HG03196 (cell line): Measurements from ENCODE around the gene ARHGAP35.
"Not testable (repeated sequence)": the region's sequence is repeated elsewhere in the genome, so short reads cannot be mapped to it uniquely, and the experiment has no call there.

Source experiments
- ATAC-seq: cut with Tn5 transposase; IDR thresholded peaks from one replicate; pipeline ENCODE4 v1.9.1; 2021; ENCODE audit not compliant: unreplicated experiment

Gene ARHGAP35

DNA sequence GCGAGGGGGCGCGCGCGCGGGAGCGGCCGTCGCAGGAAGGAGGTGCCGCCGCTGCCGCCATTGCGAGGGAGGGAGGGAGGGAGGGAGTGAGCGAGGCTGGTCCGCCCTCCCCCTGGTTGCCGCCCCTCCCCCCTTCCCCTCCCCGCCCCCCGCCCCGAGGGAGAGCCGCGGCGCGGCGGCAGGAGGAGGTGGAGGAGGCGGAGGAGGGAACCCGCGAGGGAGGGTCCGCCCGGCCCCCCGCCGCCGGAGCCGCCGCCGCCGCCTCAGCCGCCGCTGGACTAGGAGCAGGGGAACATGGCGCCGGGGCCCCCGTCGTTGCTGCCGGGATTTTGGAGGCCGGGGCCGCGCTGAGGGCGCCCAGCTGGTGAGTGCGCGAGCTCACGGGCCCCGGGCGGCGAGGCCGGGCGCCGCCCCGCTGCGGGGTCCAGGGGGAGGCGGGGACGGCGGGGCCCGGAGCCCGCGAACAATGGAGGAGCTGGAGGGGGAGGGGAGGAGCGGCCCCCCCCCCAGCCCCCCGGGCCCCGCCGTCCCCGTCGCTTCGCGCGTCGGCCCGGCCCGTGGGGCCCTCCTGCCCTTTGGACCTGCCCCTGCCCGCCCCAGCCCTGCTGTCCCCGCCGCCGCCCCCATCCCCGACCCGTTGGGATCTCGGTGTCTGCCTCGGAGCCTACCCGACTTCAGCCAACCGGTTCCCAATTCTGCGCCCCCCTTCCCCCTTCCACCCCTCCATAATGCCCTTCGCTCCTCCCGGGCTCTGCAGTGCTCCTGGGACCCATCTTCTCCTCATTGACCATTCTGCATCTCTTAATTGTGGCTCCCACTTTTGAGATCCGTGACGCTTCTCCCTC lies at the start of gene ARHGAP35:
ARHGAP35 (plus strand) TSS at position 152 of the 845 bp plus-strand sequence. CDS start 57,679 bp downstream, outside the sequence.
- ATAC-seq = no peak

DNA sequence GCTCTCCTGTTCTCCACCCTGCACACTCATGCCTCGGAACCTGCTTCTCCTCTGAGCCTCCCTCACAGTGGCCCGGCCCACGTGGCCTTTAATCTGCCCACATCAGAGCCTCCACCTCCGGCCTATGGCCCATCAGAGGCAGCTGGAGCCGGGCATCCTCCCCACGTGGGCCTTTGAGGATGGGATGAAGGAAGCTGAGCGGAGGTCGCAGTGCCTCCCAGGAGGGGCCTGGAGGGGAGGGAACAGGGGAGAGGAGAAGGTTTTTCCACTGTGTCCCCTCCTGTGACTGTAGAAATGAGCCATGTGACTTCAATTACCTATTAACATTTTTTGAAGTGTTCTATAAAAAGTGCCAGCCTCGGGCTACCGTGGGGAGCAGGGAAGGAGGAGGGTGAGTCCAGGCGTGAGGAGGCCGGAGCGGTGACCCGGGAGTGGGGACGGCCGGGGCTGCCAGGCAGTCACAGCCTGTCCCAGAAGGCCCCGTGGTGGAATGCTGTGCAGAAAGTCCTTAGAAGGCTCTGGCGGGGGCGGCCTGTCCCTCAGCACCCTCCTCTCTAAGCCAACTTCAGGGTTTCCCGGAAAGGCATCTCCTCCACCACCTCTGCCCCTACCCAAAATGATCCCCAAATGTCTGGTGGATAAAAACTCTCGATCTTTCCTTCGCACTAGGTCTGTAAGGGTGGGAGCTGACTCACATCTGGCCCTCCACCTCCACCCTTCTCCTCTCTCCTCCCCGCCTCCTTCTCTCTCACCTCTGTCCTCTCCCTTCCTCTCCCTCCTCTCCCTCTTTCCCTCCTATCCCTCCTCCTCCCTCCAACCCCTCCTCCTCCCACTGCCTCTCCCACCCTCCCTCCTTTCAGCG lies 47.6 kb upstream of the ARHGAP35 start:
- no peak for ATAC-seq

DNA sequence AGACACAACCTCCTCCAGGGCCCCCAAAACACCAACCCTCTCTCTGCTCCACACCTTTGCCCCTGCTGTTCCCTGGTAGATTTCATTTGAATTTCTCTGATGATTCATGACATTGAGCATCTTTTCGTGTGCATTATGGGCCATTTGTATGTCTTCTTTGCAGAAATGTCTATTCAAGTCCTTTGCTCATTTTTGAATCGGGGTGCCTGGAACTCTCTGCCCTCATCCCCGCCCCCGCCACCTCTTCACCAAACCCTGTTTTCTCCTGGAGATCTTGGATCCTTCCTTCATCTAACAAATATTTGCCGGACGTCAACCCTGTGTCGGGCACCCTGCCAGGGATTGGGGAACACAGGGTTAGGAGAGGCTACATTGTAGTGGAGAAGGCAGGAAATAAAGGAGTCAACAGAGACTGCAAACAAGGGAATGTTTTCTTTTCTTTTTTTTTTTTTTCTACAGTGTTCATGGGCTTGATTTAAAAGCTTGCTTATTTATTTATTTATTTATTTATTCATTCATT lies 46.9 kb upstream of the ARHGAP35 start:
- no peak for ATAC-seq

DNA sequence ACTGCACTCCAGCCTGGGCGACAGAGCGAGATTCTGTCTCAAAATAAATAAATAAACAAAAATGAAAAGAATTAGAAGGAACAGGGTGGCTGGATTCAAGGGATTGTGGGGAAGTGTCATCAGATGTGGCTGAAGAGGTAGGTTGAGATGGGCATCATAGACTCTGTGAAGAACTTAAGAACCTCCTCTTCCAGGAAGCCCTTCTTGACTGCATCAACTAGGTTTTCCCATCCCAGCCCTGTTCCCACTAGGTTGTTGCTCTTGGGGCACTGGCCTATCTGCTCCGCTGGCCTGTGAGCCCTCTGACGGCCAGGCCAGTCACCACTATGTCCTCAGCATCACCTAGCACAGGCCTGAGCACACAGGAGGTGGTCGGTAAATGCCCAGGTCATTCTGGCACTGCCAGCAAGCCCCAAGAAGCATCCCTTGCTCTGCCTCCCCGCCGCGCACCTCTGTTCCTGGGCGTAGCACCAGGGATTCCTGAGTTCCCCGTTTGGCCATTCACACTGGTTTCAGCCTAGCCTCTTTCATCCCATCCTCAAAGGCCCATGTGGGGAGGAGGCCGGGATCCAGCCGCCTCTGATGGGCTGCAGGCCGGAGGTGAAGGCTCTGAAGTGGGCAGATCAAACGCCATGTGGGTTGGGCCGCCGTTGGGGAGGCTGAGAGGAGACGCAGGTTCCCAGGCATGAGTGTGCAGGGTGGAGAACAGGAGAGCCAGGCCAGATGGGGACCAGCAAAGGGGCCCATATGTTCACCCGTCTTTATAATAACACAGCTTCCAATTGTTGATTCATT lies 44.8 kb upstream of the ARHGAP35 start:
- no peak for ATAC-seq

DNA sequence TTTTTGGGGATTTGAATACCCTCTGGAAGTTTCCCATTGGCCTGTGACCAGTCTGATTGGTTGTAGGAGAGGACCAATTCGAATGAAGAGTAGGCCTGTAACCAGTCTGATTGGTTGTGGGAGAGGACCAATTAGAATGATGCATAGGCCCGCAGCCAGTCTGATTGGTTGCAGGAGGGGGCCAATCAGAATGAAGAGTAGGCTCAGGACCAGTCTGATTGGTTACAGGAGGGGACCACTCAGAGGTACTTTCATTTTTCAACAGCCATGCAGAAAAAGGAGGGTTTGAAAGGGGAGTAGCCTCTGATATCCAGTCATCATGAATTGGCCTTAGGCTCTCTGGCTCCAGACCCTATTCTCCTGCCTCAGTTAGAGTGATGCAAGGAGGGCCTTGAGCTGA lies 42.0 kb upstream of the ARHGAP35 start:
- no peak for ATAC-seq

DNA sequence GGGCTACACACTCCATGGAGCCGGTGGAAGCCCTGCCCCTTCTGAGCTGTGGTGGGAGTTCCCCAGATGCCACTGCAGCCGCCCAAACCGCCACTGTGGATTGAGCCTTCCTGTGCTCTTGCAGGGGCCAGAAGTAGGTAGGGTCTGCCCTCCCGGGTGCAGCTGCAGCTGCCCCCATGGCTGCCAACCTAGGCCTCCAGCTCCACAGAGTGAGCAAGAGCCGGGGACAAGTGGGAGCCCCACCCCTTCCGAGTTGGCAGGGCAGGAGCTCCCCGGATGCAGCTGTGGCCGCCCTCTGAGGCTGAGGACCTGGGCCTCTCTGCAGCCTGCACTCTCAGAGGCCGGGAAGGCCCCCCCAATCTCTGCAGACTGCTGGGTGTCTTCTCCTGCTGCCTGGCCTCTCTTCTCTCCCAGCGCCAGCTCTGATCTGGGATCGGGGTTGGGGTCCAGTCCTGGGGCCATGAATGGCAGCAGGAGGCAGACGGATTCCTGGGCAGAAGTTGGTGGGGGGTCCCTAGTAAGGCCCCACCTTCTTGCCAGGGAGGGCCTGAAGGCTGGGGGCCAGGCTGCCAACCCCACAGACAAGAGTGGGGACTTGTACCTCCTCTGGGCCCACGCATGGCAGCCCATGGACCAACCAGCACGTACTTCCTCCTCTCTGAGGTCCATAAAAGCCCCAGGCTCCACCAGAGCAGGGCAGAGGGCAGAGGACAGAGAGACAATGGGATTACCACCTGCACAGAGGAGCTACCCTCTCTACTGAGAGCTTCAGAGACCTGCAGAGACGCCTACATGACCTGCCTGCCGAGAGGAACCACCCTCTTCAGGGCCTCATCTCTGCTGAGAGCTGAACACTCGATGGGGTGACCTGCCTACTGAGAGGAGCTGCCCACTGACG lies 39.0 kb upstream of the ARHGAP35 start:
- ATAC-seq = no peak

DNA sequence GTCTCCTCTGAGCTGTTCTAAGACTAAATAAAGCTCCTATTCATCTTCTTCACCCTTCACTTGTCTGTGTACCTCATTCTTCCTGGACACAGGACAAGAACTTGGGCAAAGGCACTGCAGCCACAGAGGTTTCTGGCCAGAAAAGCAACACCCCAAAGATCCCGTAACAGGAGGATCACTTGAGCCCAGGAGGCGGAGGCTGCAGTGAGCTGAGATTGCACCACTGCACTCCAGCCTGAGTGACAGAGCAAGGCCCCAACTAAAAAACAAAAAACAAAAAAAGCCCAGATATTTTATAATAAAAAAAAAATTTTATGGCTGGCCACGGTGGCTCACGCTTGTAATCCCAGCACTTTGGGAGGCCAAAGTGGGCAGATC lies 38.4 kb upstream of the ARHGAP35 start:
- ATAC-seq = not testable (repeated sequence)

DNA sequence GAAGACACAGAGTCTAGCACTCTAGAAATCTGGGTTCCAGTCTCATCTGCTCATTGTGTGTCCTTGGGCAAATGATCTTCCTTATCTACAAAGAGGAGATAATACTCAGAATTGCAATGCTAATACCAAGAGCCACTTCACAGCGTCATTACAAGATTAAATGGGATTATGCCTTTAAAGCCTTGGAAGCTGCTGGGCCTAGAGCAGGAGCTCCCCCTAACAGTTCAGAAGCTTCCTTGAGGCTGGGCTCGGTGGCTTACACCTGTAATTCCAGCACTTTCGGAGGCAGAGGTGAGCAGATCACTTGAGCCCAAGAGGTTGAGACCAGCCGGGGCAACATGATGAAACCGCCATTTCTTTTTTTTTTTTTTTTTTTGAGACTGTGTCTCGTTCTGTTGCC lies 37.7 kb upstream of the ARHGAP35 start:
- ATAC-seq = no peak

DNA sequence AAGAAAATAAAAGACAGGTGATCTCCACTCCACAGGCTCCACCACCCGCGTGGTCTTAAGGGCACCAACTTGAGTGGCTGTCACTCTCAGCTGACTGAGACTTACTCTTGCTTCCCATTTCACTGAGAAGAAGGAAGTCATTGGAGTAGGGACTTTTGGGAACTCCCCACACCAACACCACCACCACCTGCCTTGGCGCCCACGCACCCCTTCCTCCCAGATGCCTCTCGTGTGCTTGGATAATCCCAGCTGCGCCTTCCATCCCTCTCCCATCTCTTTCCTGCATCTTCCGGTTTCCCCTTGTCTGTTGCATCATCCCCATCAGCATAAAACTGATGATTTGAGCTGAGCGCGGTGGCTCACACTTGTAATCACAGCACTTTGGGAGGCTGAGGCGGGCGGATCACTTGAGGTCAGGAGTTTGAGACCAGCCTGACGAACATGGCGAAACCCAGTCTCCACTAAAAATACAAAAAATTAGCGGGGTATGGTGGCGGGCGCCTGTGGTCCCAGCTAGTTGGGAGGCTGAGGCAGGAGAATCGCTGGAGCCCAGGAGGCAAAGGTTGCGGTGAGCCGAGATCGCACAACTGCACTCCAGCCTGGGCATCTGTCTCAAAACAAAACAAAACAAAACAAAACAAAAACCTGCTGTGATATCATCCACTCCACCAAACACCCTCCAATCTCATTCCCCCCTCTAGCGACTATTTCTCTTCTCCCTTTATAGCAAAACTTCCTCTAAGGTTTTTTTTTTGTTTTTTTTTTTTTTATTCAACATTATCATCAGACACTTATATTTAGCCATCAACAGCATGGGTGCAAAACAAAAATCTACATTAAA lies 35.7 kb upstream of the ARHGAP35 start:
- ATAC-seq = no peak

DNA sequence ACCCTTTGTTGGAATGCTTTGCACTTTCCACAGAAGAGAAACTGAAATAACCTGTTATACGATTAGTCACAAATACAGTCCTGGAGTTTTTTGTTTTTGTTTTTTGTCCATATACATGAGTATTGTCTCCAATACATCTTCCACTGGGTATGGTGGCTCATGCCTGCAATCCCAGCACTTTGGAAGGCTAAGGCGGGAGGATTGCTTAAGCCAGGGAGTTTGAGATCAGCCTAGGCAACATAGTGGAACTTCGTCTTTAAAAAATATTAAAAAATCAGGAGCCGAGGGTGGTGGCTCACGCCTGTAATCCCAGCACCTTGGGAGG lies 35.1 kb upstream of the ARHGAP35 start:
- ATAC-seq = no peak

DNA sequence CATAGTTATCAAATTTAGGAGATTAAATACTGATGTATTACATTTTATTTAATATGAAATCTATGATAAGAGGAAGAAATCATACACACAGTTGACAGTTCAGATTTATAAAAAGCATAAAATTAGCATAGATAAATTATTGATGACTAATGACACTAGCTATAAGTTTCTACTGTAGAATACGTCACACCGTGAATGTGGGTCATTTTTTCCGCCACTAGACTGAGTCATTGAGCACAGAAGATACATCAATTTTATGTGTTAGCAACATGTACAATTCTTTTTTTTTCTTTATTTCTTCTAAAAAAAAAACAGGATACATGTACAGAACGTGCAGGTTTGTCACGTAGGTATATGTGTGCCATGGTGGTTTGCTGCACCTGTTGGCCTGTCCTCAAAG lies 32.3 kb upstream of the ARHGAP35 start:
- no peak for ATAC-seq

DNA sequence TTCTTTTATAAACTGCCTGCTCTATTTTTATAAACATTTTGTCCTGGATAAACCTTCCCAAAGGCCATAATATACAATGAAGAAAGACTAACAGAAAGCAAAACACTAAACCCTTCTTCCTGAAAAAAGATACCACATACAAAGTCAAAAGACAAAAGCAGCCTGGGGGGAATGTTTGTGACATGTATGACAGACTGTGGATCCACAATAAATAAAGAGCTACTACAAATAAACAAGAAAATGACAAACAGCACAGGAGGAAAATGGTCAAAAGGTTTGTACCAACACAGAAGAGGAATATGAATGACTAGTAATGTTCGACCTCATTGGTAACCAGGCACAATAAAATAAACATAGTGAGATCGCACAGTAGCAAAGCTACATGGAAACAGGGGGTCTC lies 29.9 kb upstream of the ARHGAP35 start:
- no peak for ATAC-seq

DNA sequence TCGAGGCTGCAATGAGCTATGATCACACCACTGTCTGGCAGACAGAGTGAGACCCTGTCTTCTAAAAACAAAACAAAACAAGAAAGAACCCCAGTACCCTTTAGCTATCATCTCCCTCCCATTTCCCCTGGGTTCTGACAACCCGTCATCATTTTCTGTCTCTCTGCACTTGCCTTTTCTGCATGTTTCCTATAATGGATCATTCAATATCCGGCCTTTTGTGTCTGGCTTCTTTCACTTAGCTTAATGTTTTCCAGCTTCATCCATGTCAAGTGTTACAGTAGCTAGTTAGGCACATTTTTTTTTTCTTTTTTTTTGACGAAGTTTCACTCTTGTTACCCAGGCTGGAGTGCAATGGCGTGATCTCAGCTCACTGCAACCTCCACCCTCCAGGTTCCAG lies 26.7 kb upstream of the ARHGAP35 start:
- ATAC-seq = no peak

DNA sequence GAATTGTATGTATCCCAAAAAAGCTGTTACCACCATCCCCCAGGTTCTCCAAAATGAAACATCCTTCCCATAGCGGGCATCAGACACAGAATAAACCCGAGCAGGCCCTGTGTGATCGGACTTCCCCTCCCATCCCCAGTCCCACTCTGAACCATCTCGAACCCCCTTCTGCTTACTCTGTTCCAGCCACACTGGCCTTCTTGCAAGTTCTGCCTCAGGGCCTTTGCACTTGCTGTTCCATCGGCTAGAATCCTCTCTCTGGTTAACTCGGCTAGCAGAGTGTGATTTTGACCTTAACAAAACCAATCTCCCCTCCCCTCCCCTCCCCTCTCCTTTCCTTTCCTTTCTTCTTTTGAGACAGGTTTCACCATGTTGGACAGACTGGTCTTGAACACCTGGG lies 25.8 kb upstream of the ARHGAP35 start:
- ATAC-seq = no peak

DNA sequence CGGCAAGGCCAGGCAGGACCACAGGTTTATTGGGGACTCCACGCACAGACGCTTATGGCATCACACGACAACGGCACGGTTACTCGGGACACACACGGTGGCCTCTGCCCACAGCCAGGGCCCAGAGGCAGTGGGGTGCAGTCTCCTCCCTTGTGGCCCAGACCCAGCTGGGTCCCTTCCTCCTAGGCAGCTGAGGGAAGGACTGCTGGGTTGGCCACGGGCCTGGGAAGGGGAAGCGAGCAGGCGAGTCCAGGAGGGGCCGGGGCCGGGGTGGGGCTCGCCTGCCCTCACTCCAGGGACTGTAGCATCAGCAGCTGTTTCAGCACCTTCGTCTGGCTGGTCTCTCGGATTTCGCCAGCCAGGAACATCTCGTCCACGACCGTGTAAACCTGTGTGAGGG lies 22.6 kb upstream of the ARHGAP35 start:
- ATAC-seq = no peak

DNA sequence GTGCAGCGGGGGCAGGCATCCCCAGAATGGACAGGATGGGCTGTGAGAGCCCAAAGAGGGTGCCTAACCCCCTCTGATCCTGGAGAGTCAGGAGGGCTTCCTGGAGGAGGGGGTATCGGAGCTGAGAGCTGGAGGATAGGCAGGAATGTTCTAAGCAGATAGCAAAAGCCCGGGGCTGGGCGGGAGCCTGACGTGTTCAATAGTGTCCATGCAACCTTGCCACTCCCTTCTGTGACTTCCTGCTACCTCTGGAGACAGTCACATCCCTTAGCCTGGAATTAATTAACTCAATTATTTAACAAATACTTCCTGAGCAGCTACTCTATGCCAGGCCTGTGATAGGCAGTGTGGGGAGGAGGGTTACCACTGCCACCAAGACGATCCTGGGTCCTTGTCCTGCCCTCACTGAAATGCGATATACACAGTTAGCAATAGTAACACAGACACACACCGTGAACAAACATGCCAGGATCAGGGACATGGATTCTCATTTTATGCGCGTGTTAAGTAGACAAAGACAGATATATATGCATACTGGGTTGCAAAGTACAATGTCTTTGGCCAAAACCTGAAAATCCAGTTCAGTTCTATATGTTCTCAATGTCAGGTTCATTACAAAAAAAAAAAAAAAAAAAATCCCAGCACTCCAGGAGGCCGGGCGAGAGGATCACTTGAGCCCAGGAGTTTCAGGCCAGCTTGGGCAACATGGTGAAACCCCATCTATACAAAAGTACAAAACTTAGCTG lies 20.9 kb upstream of the ARHGAP35 start:
- ATAC-seq = no peak

DNA sequence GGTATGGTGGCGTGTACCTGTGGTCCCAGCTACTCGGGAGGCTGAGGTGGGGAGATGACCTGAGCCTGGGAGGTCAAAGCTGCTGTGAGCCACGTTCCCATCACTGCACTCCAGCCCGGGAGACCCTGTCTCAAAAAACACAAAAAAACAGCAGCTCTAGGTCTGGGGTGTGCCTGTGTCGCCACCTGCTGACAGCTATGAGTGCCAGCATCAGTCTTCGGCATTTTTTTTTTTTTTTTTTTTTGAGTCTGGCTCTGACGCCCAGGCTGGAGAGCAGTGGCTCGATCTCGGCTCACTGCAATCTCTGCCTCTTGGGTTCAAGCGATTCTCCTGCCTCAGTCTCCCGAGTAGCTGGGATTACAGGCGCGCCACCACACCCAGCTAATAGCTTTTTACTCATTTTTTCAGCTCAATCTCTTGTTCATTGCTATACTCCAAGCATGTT lies 20.3 kb upstream of the ARHGAP35 start:
- ATAC-seq = no peak

DNA sequence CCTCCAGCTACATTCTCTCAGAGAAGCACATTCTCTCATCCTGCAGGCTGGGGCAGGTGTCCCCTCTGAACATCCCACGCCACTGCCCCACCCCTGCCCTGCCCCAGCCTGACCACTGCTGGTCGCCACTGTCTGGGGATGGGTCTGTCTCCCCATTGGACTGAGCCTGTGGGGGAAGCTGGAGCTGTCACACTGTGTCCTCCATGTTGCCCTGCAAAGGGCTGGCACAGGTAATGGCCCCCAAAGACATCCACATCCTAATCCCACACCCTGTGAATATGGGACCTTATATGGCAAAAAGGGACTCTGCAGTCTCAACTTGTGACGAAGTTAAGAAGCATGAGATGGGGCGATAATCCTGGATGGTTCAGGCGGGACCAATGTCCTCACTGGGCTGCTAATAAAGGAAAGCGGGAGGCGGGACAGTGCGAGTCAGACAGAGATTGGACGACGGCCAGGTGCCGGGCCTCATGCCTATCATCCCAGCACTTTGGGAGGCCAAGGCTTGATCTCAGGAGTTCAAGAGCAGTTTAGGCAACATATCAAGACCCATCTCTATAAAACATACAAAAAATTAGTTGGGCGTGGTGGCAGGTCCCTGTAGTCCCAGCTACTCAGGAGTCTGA lies 19.2 kb upstream of the ARHGAP35 start:
- no peak for ATAC-seq
